Fibroblast of lung (primary cell): ENCODE measurements around the gene LGR6.

Source experiments
- CTCF ChIP-seq, 2 donors: IDR thresholded peaks in 1 of 2; conservative IDR thresholded peaks in 1 of 2; 1 replicate in 1 of 2; 2 replicates in 1 of 2; pipeline ENCODE4 v1.5.1; 2011 to 2012; ENCODE audit warnings: low read length in 2 of 2, control low read depth in 1 of 2, inconsistent platforms in 1 of 2, low read depth in 1 of 2, mild to moderate bottlenecking in 1 of 2
- EZH2 ChIP-seq: IDR thresholded peaks from 2 replicates; pipeline ENCODE4 v1.5.1; 2012; ENCODE audit warnings: low read length, control low read depth, mild to moderate bottlenecking; ENCODE audit errors: missing control alignments

- TF ChIP-seq CTCF (conservative IDR thresholded peaks at IDR 0.05 in 1 of 2, IDR thresholded peaks at IDR 0.05 in 1 of 2; ENCODE audit: low read depth in 1 of 2, low read length in 2 of 2) (no peak), EZH2 (no peak)
Observed at GRCh38 chr1:202233171-202233570, 39.6 kb downstream of the LGR6 start.
